NCI-H460 (cell line): ENCODE data around the gene KCNH3. TPM values are rescaled to one million over a fixed set of nuclear protein-coding genes. Genes with fewer than 3 reads are reported as not detected.
"Not testable (repeated sequence)": the region's sequence is repeated elsewhere in the genome, so short reads cannot be mapped to it uniquely, and the experiment has no call there.

Source experiments
- DNase-seq: peaks from one replicate; pipeline ENCODE4 v3.0.0-alpha.2; 2016; ENCODE audit warnings: low read depth; ENCODE audit errors: extremely low read depth
- small RNA-seq, 2 experiments: library from RNA; depleted of rRNA; stranded (forward); fragments of <200 nt; gene quantifications; one replicate each; pipeline ENCODE3, GENCODE V24; 2014
- total RNA-seq: library from RNA; depleted of rRNA; stranded (reverse); fragments of >200 nt; shearing (Covaris generic); gene quantifications from 2 replicates; pipeline ENCODE4 v1.2.3, GENCODE V29; 2014; rRNA removed

KCNH3 gene
- total RNA-seq, 1 experiment from 2014 or later: 0.32 TPM

- no peak for DNase-seq
These were observed 44.0 kb downstream of the KCNH3 start for GRCh38 chr12:49582850-49583249.

- DNase-seq: no peak
These were observed 44.7 kb downstream of the KCNH3 start for GRCh38 chr12:49583366-49584094.

GRCh38 chr12:49584591-49584990 lies 45.8 kb downstream of the KCNH3 start:
- no peak for DNase-seq

GRCh38 chr12:49585477-49586459 lies 46.9 kb downstream of the KCNH3 start:
- no peak for DNase-seq

GRCh38 chr12:49587174-49587908 lies 48.5 kb downstream of the KCNH3 start:
- DNase-seq: no peak

- DNase-seq: no peak
These were observed 49.5 kb downstream of the KCNH3 start for GRCh38 chr12:49588281-49588680.

- no peak for DNase-seq
These were observed 50.1 kb downstream of the KCNH3 start for GRCh38 chr12:49588721-49589516.

GRCh38 chr12:49598527-49598926 lies 59.7 kb downstream of the KCNH3 start:
- no peak for DNase-seq

GRCh38 chr12:49599961-49600360 lies 61.1 kb downstream of the KCNH3 start:
- DNase-seq: no peak

GRCh38 chr12:49603721-49604120 lies 64.9 kb downstream of the KCNH3 start:
- no peak for DNase-seq

- no peak for DNase-seq
These were observed 66.0 kb downstream of the KCNH3 start for GRCh38 chr12:49604856-49605255.

GRCh38 chr12:49605539-49605938 lies 66.7 kb downstream of the KCNH3 start, which contains the start of gene FAM186B:
TSS of gene FAM186B (minus strand) at chr12:49605639. CDS start at chr12:49605477, 162 bp downstream.
- DNase-seq: not testable (repeated sequence)

Small RNA genes lying within 50 kb of the gene (small RNA-seq; reads per million reads assigned to genes)
- gene POLR2KP1: 0 reads per million in 2 experiments
- 0 reads per million in 2 experiments for gene RNU6-834P

Other genes with a start within 250 kb of the KCNH3 start
- 1.7 and 3.4 TPM in 2 replicates for gene PRPH, start 243.9 kb upstream of the KCNH3 start, total RNA-seq
- gene TROAP, start 215.8 kb upstream of the KCNH3 start, total RNA-seq: 35.2 and 50.5 TPM in 2 replicates
- gene C1QL4, start 201.8 kb upstream of the KCNH3 start, total RNA-seq: 0.50 and 0.55 TPM in 2 replicates
- 1.7 and 2.2 TPM in 2 replicates for gene DNAJC22, start 192.1 kb upstream of the KCNH3 start, total RNA-seq
- 29.3 and 30.4 TPM in 2 replicates for gene SPATS2, start 171.6 kb upstream of the KCNH3 start, total RNA-seq
- 56.3 and 57.6 TPM in 2 replicates for gene MCRS1, start 29.1 kb downstream of the KCNH3 start, total RNA-seq
- 0.22 and 0.23 TPM in 2 replicates for gene FAM186B, start 66.6 kb downstream of the KCNH3 start, total RNA-seq
- 6.4 and 7.9 TPM in 2 replicates for gene PRPF40B, start 84.5 kb downstream of the KCNH3 start, total RNA-seq
- 1.6 and 3.0 TPM in 2 replicates for gene FMNL3, start 168.4 kb downstream of the KCNH3 start, total RNA-seq
- gene TMBIM6, start 202.5 kb downstream of the KCNH3 start, total RNA-seq: 642 and 659 TPM in 2 replicates